ENCODE data around the gene CTNND2. TPM values are rescaled to one million over a fixed set of nuclear protein-coding genes. Genes with fewer than 3 reads are reported as not detected.

Gene CTNND2
- total RNA-seq, 1 experiment from 2014 or later: not detected

DNA sequence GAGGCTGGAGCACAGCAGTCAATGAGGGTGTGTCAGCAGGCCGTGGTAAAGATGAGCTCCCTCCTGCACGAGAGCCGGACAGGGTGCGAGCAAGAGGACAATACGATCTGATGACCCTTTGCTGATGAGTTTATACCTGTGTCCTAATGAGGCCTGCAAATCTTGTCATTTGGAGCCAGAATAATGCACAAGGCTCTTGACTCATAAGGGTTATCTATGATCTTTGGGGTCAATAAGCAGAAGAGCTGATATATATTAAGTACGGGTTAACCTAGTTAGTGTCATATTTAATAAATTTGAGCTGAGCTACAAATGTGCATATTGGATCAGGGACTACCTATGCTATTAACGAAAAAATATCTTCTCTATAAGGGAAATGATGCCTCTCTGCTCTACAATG is 46.9 kb downstream of the CTNND2 start:
- ChIA-PET POLR2A (no interaction called here), CTCF (no interaction called here)
- Mint-ChIP-seq H3K27ac (ENCODE audit: low read depth, unreplicated experiment) (no peak overlapping the region), H3K27me3 (ENCODE audit: insufficient read depth, unreplicated experiment) (no peaks in the 10 kb centered on the region), H3K36me3 (ENCODE audit: insufficient read depth, unreplicated experiment) (no peaks in the 10 kb centered on the region), H3K9me3 (ENCODE audit: unreplicated experiment) (no peaks in the 10 kb centered on the region), H3K4me1 (ENCODE audit: insufficient read depth, unreplicated experiment) (peaks cover 6% of the 10 kb centered on the region), H3K4me3 (ENCODE audit: unreplicated experiment) (no peak overlapping the region)
- no TSS peak for BruUV-seq (replicated peaks)
- TF ChIP-seq, protein P1, sequence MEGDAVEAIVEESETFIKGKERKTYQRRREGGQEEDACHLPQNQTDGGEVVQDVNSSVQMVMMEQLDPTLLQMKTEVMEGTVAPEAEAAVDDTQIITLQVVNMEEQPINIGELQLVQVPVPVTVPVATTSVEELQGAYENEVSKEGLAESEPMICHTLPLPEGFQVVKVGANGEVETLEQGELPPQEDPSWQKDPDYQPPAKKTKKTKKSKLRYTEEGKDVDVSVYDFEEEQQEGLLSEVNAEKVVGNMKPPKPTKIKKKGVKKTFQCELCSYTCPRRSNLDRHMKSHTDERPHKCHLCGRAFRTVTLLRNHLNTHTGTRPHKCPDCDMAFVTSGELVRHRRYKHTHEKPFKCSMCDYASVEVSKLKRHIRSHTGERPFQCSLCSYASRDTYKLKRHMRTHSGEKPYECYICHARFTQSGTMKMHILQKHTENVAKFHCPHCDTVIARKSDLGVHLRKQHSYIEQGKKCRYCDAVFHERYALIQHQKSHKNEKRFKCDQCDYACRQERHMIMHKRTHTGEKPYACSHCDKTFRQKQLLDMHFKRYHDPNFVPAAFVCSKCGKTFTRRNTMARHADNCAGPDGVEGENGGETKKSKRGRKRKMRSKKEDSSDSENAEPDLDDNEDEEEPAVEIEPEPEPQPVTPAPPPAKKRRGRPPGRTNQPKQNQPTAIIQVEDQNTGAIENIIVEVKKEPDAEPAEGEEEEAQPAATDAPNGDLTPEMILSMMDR (IDR thresholded peaks at IDR 0.05; ENCODE audit: unreplicated experiment): no peak
- intact Hi-C loops (cut with micrococcal nuclease): no loop called here
- DNase-seq (ENCODE audit: unreplicated experiment): no peak

DNA sequence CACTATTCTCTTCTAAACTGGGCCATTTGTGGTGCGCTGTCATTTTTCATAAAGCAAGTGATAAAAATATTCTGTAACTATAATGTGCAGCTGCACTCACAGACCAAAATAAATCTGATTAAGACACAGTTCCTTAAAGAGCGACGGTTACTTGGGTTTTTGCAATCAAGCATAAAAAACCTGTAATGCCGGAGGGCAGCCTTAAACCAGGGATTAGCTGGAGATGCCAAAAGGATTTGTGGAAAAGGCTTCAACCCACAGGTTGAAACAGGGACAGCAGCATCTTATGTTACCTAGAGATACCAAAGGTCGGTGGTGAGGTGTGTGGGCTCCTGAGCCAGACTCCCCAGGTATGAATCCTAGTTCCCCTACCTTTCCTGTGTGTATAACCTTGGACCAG is 49.3 kb downstream of the CTNND2 start:
- TF ChIP-seq, protein P1 (IDR thresholded peaks at IDR 0.05; ENCODE audit: unreplicated experiment): no peak
- no peak overlapping the region for H3K4me3 Mint-ChIP-seq (ENCODE audit: unreplicated experiment)
- ChIA-PET CTCF (interaction anchor here (0.6 kb wide), 1 partner anchor 14 kb away, joined by 3 read pairs; no protein-coding TSS in a partner anchor), POLR2A (no interaction called here)
- H3K4me1 Mint-ChIP-seq (ENCODE audit: insufficient read depth, unreplicated experiment): peaks cover 6% of the 10 kb centered on the region
- no TSS peak for BruUV-seq (replicated peaks)
- H3K27me3 Mint-ChIP-seq (ENCODE audit: insufficient read depth, unreplicated experiment): no peaks in the 10 kb centered on the region
- no peak for DNase-seq (ENCODE audit: unreplicated experiment)
- no peaks in the 10 kb centered on the region for H3K36me3 Mint-ChIP-seq (ENCODE audit: insufficient read depth, unreplicated experiment)
- intact Hi-C loops (cut with micrococcal nuclease): no loop called here
- H3K9me3 Mint-ChIP-seq (ENCODE audit: unreplicated experiment): no peaks in the 10 kb centered on the region
- H3K27ac Mint-ChIP-seq (ENCODE audit: low read depth, unreplicated experiment): no peak overlapping the region

DNA sequence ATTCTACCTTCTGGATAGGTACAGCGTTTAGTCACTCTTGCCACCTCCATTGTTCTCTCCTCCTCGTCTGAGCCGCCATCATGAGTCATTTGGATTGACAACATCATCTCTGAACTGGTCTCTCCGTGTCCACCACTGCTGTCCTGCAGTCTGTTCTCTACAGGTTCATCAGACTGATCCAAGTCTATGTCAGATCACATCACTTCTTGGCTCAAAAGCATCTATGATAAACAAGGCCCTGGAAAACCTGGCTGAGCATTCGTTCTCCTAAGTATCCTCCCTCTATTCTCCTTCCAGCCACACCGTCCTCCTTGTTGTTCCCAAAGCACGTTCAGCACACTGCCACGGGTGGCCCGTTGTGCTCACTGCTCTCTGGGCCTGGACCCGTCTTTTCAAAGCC is 50.5 kb downstream of the CTNND2 start:
- intact Hi-C loops (cut with micrococcal nuclease): no loop called here
- H3K4me3 Mint-ChIP-seq (ENCODE audit: unreplicated experiment): no peak overlapping the region
- H3K36me3 Mint-ChIP-seq (ENCODE audit: insufficient read depth, unreplicated experiment): no peaks in the 10 kb centered on the region
- TF ChIP-seq, protein P1 (IDR thresholded peaks at IDR 0.05; ENCODE audit: unreplicated experiment): no peak
- peaks cover 4% of the 10 kb centered on the region for H3K9me3 Mint-ChIP-seq (ENCODE audit: unreplicated experiment)
- CTCF ChIA-PET: no interaction called here
- DNase-seq (ENCODE audit: unreplicated experiment): no peak
- POLR2A ChIA-PET: interaction anchor here (1.0 kb wide), 1 partner anchor 9 kb away, joined by 3 read pairs; no protein-coding TSS in a partner anchor
- BruUV-seq (replicated peaks): no TSS peak
- peaks cover 6% of the 10 kb centered on the region for H3K4me1 Mint-ChIP-seq (ENCODE audit: insufficient read depth, unreplicated experiment)
- no peak overlapping the region for H3K27ac Mint-ChIP-seq (ENCODE audit: low read depth, unreplicated experiment)
- H3K27me3 Mint-ChIP-seq (ENCODE audit: insufficient read depth, unreplicated experiment): no peaks in the 10 kb centered on the region

DNA sequence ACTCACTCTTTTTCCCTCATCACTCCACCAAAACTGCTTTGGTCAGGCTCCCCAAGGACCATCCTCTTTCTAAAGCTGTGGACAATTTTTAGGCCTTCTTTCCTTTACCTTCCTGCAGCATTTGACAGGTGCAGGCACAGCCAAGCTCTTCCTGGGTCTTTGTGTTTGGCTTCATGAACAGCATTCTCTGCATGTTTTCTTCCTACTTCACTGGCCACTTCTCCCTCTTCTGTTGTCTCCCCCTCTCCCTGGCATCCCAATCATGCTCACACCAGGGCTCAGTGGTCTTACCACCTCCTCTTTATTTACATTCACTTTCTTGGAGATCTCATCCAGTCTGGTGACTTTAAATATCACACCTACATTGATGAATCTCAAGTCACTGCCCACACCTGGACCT is 51.1 kb downstream of the CTNND2 start:
- TF ChIP-seq, protein P1 (IDR thresholded peaks at IDR 0.05; ENCODE audit: unreplicated experiment): no peak
- no peak overlapping the region for H3K27ac Mint-ChIP-seq (ENCODE audit: low read depth, unreplicated experiment)
- H3K4me3 Mint-ChIP-seq (ENCODE audit: unreplicated experiment): no peak overlapping the region
- no peak for DNase-seq (ENCODE audit: unreplicated experiment)
- intact Hi-C loops (cut with micrococcal nuclease): no loop called here
- H3K9me3 Mint-ChIP-seq (ENCODE audit: unreplicated experiment): peaks cover 7% of the 10 kb centered on the region
- CTCF ChIA-PET: no interaction called here
- BruUV-seq (replicated peaks): no TSS peak
- peaks cover 6% of the 10 kb centered on the region for H3K4me1 Mint-ChIP-seq (ENCODE audit: insufficient read depth, unreplicated experiment)
- no peaks in the 10 kb centered on the region for H3K27me3 Mint-ChIP-seq (ENCODE audit: insufficient read depth, unreplicated experiment)
- POLR2A ChIA-PET: interaction anchor here (0.7 kb wide), 1 partner anchor 61 kb away, joined by 4 read pairs; no protein-coding TSS in a partner anchor
- no peaks in the 10 kb centered on the region for H3K36me3 Mint-ChIP-seq (ENCODE audit: insufficient read depth, unreplicated experiment)

Measured in MCF 10A (cell line).